Activated CD4-positive, alpha-beta T cell treated with anti-CD3 and anti-CD28 coated beads for 36 hours (primary cell): ENCODE results near the gene HMCN2. TPM values are rescaled to one million over a fixed set of nuclear protein-coding genes. Genes with fewer than 3 reads are reported as not detected.
A peak's percentile ranks its signal among the peaks of the same experiment; 100 is the strongest.

Source experiments
- ATAC-seq: fragments of 200-7000 bp; cut with Tn5 transposase; one replicate; pipeline ENCODE4 v1.10.0; 2021; ENCODE audit warnings: mild to moderate bottlenecking, moderate library complexity
- CTCF ChIA-PET: fragments of 350-600 bp; sonication (Branson Sonifier 250); formaldehyde crosslinking; loops from one replicate; lab custom pipeline; 2021; ENCODE audit warnings: antibody characterized with exemption; lab: Charles Lee
- POLR2A ChIA-PET: fragments of 350-600 bp; sonication (Branson Sonifier 250); formaldehyde crosslinking; loops from one replicate; lab custom pipeline; 2021; ENCODE audit warnings: antibody characterized with exemption, inconsistent platforms; lab: Charles Lee
- DNase-seq: peaks from one replicate; pipeline ENCODE4 v3.0.0-alpha.2; 2020
- H3K27ac Mint-ChIP-seq: one replicate; pipeline ENCODE4 v1.8.0; 2021; ENCODE audit warnings: mixed read lengths
- H3K27me3 Mint-ChIP-seq: one replicate; pipeline ENCODE4 v1.8.0; 2021; ENCODE audit warnings: mixed read lengths
- H3K36me3 Mint-ChIP-seq: one replicate; pipeline ENCODE4 v1.8.0; 2021; ENCODE audit warnings: low read depth, mixed read lengths
- H3K4me1 Mint-ChIP-seq: one replicate; pipeline ENCODE4 v1.8.0; 2021; ENCODE audit warnings: mixed read lengths
- H3K4me3 Mint-ChIP-seq: one replicate; pipeline ENCODE4 v1.8.0; 2021; ENCODE audit warnings: mild to moderate bottlenecking, moderate library complexity, mixed read lengths
- H3K9me3 Mint-ChIP-seq: one replicate; pipeline ENCODE4 v1.8.0; 2021; ENCODE audit warnings: low read depth, mixed read lengths
- intact Hi-C, 2 experiments: fragments of 100-400 bp; cut with DNase I in 1 of 2; cut with micrococcal nuclease in 1 of 2; formaldehyde crosslinking; loops; one replicate each; pipeline versions ENCODE4 v1.14.2 to v1.15.1; 2022 to 2024; cut with DNase I, micrococcal nuclease
- total RNA-seq, 2 experiments: library from RNA; stranded (reverse); gene quantifications; one replicate each; pipeline ENCODE4 v1.2.3, GENCODE V29; 2021

The HMCN2 gene
- under 1 TPM; 0.05 TPM for total RNA-seq

GRCh38 chr9:130265431-130266235, at the start of gene HMCN2:
TSS of gene HMCN2 (plus strand) at chr9:130265760. CDS start at chr9:130265879, 119 bp downstream.
- Mint-ChIP-seq H3K9me3 (no peaks in the 10 kb centered on the region), H3K27ac (no peak within 1 kb of the TSS), H3K4me3 (no peak within 1 kb of the TSS), H3K4me1 (no peaks in the 10 kb centered on the region), H3K27me3 (peaks cover 58% of the 10 kb centered on the region), H3K36me3 (no peaks in the 10 kb centered on the region)
- DNase-seq (peak; percentile 16), ATAC-seq (no peak)
- ChIA-PET CTCF (no interaction called here), POLR2A (no interaction called here)
- intact Hi-C loops = no loop called here

GRCh38 chr9:130217838-130218237, 47.7 kb upstream of the HMCN2 start:
- H3K4me1 Mint-ChIP-seq = no peaks in the 10 kb centered on the region
- no peak overlapping the region for H3K4me3 Mint-ChIP-seq
- CTCF ChIA-PET = interaction anchor here (1.7 kb wide), 1 partner anchor 110 kb away, joined by 4 read pairs; no protein-coding TSS in a partner anchor
- intact Hi-C loops = no loop called here
- ATAC-seq (no peak), DNase-seq (no peak)
- H3K9me3 Mint-ChIP-seq = no peaks in the 10 kb centered on the region
- H3K27me3 Mint-ChIP-seq = no peaks in the 10 kb centered on the region
- no peaks in the 10 kb centered on the region for H3K36me3 Mint-ChIP-seq
- POLR2A ChIA-PET = no interaction called here
- no peak overlapping the region for H3K27ac Mint-ChIP-seq

DNA sequence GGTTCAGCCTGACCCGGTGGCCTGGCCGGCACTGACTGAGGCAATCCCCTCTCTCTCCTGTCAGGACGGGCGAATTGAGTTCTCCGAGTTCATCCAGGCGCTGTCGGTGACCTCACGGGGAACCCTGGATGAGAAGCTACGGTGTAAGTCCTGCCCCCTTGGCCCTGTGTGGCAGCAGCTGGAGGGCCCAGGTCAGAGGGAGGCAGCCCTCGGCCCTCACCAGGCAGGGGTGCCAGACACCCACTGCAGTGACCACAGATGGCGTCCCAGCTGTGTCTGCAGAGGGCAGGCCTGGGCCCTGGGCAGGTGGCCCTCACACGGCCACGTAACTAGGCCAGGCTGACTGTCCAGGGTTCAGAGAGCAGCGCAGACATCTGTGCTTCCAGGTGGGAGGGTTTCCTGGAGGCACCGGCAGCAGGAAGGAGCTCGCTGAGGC, 45.9 kb upstream of the HMCN2 start:
- H3K4me1 Mint-ChIP-seq = no peaks in the 10 kb centered on the region
- POLR2A ChIA-PET = no interaction called here
- H3K27ac Mint-ChIP-seq = no peak overlapping the region
- no peak for DNase-seq
- CTCF ChIA-PET = interaction anchor here (1.7 kb wide), 1 partner anchor 112 kb away, joined by 4 read pairs; no protein-coding TSS in a partner anchor
- no peaks in the 10 kb centered on the region for H3K27me3 Mint-ChIP-seq
- no peaks in the 10 kb centered on the region for H3K9me3 Mint-ChIP-seq
- no peak for ATAC-seq
- H3K4me3 Mint-ChIP-seq = no peak overlapping the region
- no peaks in the 10 kb centered on the region for H3K36me3 Mint-ChIP-seq
- intact Hi-C loops = no loop called here

DNA sequence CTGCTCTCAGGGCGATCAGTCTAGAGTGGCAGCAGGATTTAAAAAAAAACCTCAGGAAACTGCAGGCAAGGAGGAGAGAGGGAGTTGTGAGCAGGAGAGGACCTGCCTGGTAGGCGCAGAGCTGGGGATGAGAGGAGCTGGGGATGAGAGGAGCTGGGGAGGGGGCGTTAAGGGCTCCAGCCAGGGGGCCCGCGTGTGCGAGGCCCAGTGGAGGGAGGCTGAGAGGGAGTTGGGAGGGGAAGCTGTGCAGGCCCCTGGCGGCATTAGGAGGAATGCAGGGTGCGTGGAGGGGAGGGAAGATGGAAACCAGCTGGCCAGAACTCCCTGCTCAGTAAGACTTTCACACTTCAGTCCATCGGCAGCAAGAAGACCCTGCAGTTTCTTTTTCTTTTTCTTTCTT, 45.2 kb upstream of the HMCN2 start:
- no peak overlapping the region for H3K27ac Mint-ChIP-seq
- H3K4me3 Mint-ChIP-seq = no peak overlapping the region
- intact Hi-C loops = no loop called here
- DNase-seq = no peak
- CTCF ChIA-PET = no interaction called here
- H3K4me1 Mint-ChIP-seq = no peaks in the 10 kb centered on the region
- no peaks in the 10 kb centered on the region for H3K36me3 Mint-ChIP-seq
- no peak for ATAC-seq
- POLR2A ChIA-PET = interaction anchor here (0.7 kb wide), 1 partner anchor 26 kb away, joined by 4 read pairs; no protein-coding TSS in a partner anchor
- H3K27me3 Mint-ChIP-seq = no peaks in the 10 kb centered on the region
- H3K9me3 Mint-ChIP-seq = no peaks in the 10 kb centered on the region

DNA sequence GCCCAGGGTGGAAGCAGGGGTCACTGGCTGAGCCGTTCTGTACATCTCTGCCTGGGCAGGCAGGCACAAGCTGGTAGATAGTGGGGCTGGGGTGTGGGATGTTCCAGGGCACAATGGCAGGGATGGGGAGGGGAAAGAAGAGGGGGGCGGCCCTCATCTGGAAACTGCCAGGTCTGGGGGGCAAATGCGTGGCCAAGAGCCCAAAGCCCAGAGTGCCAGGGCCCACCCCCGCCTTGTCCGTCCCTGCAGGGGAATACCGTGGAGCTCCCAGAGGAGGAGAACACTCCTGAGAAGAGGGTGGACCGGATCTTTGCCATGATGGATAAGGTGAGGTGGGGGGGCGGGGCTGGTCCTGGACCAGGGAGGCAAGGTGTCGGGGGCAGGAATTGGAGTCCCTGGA, 42.7 kb upstream of the HMCN2 start:
- POLR2A ChIA-PET = no interaction called here
- CTCF ChIA-PET = interaction anchor here (0.7 kb wide), 1 partner anchor 137 kb away, joined by 3 read pairs; no protein-coding TSS in a partner anchor
- Mint-ChIP-seq H3K9me3 (peaks cover 4% of the 10 kb centered on the region), H3K36me3 (peaks cover 6% of the 10 kb centered on the region), H3K27ac (no peak overlapping the region), H3K27me3 (no peaks in the 10 kb centered on the region), H3K4me3 (no peak overlapping the region), H3K4me1 (no peaks in the 10 kb centered on the region)
- intact Hi-C loops = no loop called here
- ATAC-seq (no peak), DNase-seq (no peak)

- intact Hi-C loops = no loop called here
- DNase-seq = no peak
- peaks cover 18% of the 10 kb centered on the region for H3K36me3 Mint-ChIP-seq
- peaks cover 4% of the 10 kb centered on the region for H3K9me3 Mint-ChIP-seq
- ATAC-seq = no peak
- no peak overlapping the region for H3K4me3 Mint-ChIP-seq
- ChIA-PET POLR2A (no interaction called here), CTCF (no interaction called here)
- no peaks in the 10 kb centered on the region for H3K4me1 Mint-ChIP-seq
- no peaks in the 10 kb centered on the region for H3K27me3 Mint-ChIP-seq
- no peak overlapping the region for H3K27ac Mint-ChIP-seq
Observed at GRCh38 chr9:130225071-130225470, 40.5 kb upstream of the HMCN2 start.

DNA sequence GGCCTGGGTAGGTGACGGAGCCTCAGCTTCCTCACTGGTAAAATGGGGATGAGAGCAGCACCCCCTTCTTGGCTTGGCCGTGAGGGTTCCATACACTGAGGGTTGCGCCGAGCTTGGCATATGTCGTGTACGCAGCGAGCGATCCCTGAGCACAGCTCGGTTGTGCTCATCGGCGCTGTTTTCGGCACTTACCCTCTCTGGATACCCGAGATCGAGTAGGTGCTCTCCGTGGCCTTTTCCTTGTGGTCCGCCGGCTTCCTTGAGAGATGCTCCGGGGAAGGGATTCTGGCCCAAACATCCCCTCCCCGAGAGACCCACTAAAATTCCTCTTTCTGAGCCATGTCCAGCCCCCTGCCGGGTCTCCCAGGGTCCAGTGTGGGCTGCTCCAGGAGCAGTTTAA, 40.0 kb upstream of the HMCN2 start:
- Mint-ChIP-seq H3K27ac (no peak overlapping the region), H3K9me3 (peaks cover 4% of the 10 kb centered on the region), H3K4me1 (no peaks in the 10 kb centered on the region), H3K36me3 (peaks cover 18% of the 10 kb centered on the region), H3K27me3 (no peaks in the 10 kb centered on the region), H3K4me3 (no peak overlapping the region)
- intact Hi-C loops = no loop called here
- CTCF ChIA-PET = no interaction called here
- POLR2A ChIA-PET = no interaction called here
- DNase-seq = no peak
- ATAC-seq = no peak

DNA sequence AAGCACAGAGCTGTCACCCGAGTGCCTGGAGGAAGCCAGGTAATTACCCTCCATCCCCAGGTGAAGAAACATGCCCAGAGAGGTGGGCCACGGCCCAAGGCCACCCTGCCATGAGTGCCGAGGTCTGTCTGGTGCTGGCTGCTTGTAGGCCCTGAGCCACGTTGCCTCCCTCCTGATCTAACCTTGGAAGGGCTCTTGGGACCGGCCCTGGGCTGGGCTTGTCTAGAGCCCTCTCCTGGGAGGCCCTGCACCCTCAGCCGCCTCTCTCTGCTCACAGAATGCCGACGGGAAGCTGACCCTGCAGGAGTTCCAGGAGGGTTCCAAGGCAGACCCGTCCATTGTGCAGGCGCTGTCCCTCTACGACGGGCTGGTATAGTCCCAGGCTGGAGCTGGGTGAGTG, 39.4 kb upstream of the HMCN2 start:
- H3K27ac Mint-ChIP-seq = no peak overlapping the region
- H3K4me3 Mint-ChIP-seq = no peak overlapping the region
- no peaks in the 10 kb centered on the region for H3K4me1 Mint-ChIP-seq
- intact Hi-C loops = no loop called here
- ATAC-seq = no peak
- ChIA-PET CTCF (no interaction called here), POLR2A (no interaction called here)
- DNase-seq = no peak
- H3K36me3 Mint-ChIP-seq = peaks cover 18% of the 10 kb centered on the region
- no peaks in the 10 kb centered on the region for H3K27me3 Mint-ChIP-seq
- H3K9me3 Mint-ChIP-seq = peaks cover 4% of the 10 kb centered on the region

GRCh38 chr9:130227833-130228232, 37.7 kb upstream of the HMCN2 start:
- intact Hi-C loops = no loop called here
- Mint-ChIP-seq H3K4me3 (no peak overlapping the region), H3K4me1 (no peaks in the 10 kb centered on the region), H3K36me3 (peaks cover 21% of the 10 kb centered on the region), H3K27me3 (no peaks in the 10 kb centered on the region), H3K9me3 (peaks cover 4% of the 10 kb centered on the region), H3K27ac (no peak overlapping the region)
- POLR2A ChIA-PET = no interaction called here
- ATAC-seq (no peak), DNase-seq (no peak)
- CTCF ChIA-PET = interaction anchor here (0.6 to 1.3 kb wide), 2 partner anchors 9 to 12 kb away, joined by 3 read pairs; no protein-coding TSS in a partner anchor

- Mint-ChIP-seq H3K27me3 (no peaks in the 10 kb centered on the region), H3K4me1 (no peaks in the 10 kb centered on the region), H3K4me3 (no peak overlapping the region), H3K36me3 (peaks cover 26% of the 10 kb centered on the region), H3K27ac (no peak overlapping the region), H3K9me3 (peaks cover 4% of the 10 kb centered on the region)
- no peak for DNase-seq
- no peak for ATAC-seq
- intact Hi-C loops = loop anchor here in 1 of 2 experiments (10.0 kb wide), 1 partner anchor 345 kb away; no protein-coding TSS in a partner anchor
- POLR2A ChIA-PET = no interaction called here
- CTCF ChIA-PET = interaction anchor here (0.9 kb wide), 1 partner anchor 13 kb away, joined by 3 read pairs; no protein-coding TSS in a partner anchor
Observed at GRCh38 chr9:130229759-130230158, 35.8 kb upstream of the HMCN2 start.

- H3K4me1 Mint-ChIP-seq = no peaks in the 10 kb centered on the region
- POLR2A ChIA-PET = no interaction called here
- peaks cover 4% of the 10 kb centered on the region for H3K9me3 Mint-ChIP-seq
- CTCF ChIA-PET = interaction anchor here (0.9 kb wide), 1 partner anchor 12 kb away, joined by 3 read pairs; no protein-coding TSS in a partner anchor
- intact Hi-C loops = loop anchor here in 1 of 2 experiments (10.0 kb wide), 1 partner anchor 346 kb away; no protein-coding TSS in a partner anchor
- H3K27me3 Mint-ChIP-seq = no peaks in the 10 kb centered on the region
- peaks cover 26% of the 10 kb centered on the region for H3K36me3 Mint-ChIP-seq
- no peak for ATAC-seq
- no peak overlapping the region for H3K4me3 Mint-ChIP-seq
- DNase-seq = no peak
- no peak overlapping the region for H3K27ac Mint-ChIP-seq
Observed at GRCh38 chr9:130230631-130231030, 34.9 kb upstream of the HMCN2 start.
